Fibroblast of peridontal ligament (primary cell): Measurements from ENCODE around the gene NARF.

Experiments used
- DNase-seq: peaks from one replicate; pipeline ENCODE4 v3.0.0-alpha.2; 2010; ENCODE audit errors: extremely low read depth

The NARF gene

DNA sequence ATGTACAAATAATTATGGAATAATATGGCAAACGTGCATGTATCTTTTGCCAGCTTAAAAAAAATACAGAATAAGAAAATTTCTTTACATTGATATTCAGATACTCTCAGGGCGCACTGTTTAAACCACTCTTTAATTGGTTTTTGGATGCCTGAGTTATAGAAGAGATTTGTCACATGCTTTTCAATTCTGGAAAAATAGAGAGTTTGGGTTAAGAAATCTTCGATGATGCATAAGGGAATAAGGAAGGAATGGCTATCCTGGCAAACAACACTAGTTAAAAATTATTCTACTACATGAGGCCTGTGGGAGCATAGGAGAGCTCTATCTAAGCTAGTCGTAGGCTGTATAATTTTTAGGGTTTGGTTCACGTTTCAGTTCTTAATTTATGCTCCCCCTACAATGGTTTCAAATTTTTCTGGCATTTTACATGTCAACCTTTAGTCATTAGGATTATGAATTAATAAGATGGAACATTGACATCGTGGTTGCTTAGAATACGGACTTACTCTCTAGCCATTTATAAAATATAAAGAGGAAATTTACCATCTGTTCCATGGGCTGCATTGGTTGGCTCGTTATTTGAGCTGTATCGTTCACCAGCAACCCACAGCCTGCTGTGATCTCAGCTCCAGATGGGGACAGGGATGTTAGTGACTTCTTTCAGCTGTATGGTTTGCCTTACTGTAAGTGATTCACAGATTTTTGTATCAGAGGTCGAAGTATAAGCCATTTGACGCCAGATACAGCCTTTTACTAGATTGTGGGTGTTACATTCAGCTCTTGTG is 15.9 kb downstream of the NARF start:
- DNase-seq: no peak

DNA sequence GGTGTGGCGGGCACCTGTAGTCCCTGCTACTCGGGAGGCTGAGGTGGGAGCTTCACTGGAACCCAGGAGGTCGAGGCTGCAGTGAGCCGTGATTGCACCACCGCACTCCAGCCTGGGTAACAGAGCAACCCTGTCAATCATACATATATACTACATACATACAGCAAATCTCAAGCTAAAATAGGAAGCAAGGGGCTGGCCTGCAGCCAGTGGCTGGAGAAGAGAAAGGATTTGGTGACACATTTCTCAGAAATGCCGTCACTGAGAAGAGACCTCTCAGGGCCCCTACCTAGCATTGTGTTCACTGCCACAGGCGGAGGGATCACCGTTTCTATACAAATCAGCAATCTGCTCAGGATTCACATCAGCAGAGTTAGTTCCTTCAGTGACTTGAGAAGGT is 16.9 kb downstream of the NARF start:
- DNase-seq: no peak

DNA sequence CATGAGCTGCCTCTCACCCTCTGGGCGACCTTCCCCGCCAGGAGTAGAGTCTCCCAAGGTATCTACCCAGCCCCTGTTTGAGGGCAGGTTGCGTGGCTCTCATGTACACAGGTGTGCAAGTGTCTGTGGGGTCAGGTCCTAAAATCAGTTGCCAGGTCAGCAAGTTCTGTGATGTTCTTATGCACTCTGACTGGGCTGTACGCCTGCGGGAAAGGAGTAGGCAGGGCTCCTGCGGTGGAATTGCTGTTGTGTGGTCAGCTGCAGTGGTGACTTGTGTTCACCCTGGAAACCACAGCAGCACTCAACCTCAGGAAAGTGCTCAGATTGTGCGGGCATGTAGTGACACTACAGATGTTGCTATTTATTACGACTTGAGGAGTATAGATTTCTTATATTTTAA is 19.4 kb downstream of the NARF start:
- DNase-seq: no peak

DNA sequence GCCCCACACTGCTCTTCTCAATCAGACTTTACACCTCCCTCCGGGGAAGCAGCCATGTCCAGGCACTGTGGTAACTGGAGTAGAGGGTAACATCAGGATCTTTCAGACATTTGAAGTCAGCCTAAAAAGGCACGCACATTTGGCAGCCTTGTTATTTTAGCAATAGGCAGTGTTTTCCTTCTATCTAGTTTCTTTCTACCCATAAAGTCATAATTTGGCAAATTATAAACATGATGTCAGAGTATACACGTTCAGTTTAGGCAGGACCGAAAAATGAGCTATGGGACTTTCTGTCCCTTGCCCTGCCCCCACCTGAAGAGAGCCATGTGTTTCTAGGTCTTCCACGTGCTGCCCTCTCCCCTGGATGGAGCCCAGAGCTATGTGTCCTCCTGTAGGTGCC is 21.1 kb downstream of the NARF start:
- DNase-seq: no peak

DNA sequence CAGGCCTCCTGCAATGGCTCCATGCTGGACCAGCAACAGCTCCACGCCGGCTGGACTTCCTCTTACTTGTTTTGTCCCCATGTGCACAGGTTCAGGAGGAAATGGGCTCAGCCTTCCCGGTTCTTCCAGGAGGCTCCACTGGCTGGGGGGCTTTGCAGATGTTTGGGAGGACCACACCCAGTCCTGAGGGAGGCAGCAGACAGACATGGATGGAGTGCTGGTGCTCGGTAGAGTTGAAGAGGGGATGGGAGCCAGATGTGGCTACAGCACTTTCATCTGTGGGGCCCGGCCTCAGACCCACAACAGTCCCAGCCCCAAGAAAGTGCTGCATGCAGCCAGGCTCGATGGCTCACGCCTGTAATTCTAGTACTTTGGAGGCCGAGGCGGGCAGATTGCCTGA is 21.8 kb downstream of the NARF start:
- DNase-seq: no peak

DNA sequence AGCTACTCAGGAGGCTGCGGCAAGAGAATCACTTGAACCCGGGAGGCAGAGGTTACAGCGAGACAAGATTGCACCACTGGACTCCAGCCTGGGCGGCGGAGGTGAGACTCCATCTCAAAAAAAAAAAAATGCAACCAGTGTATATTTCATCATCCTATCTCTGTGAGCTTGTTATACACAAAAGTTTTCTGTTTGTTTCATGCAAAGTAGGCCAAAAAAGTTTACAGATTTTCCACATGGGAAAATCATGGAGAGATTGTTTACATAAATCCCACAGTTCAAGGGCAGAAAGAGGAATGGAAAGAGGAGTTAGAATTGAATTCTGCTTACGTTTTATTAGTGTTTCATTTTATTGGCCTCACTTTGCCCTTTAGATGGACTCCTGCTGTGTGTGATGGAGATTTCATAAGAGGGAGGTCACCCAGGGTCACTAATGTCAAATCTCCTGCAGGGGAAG is 24.7 kb downstream of the NARF start:
- no peak for DNase-seq

DNA sequence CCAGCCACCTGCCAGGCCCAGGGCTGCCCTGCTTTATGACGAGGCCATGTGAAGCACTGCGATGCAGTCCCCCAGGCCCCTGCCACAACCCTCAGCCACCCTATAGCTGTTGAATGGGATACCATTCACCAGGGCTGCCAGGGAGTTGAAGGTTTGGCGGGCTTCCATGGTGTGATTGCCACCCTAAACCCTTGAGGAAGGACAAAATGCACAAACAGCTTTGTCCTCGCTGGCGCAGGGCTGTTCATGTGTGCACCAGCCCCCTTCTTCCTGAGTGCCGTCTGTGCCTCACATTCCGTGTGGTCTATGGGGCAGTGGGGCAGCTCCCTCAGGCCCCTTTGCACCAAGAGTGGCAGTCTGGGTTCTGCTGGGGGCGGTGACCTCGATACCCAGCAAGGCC is 25.3 kb downstream of the NARF start:
- DNase-seq: no peak

DNA sequence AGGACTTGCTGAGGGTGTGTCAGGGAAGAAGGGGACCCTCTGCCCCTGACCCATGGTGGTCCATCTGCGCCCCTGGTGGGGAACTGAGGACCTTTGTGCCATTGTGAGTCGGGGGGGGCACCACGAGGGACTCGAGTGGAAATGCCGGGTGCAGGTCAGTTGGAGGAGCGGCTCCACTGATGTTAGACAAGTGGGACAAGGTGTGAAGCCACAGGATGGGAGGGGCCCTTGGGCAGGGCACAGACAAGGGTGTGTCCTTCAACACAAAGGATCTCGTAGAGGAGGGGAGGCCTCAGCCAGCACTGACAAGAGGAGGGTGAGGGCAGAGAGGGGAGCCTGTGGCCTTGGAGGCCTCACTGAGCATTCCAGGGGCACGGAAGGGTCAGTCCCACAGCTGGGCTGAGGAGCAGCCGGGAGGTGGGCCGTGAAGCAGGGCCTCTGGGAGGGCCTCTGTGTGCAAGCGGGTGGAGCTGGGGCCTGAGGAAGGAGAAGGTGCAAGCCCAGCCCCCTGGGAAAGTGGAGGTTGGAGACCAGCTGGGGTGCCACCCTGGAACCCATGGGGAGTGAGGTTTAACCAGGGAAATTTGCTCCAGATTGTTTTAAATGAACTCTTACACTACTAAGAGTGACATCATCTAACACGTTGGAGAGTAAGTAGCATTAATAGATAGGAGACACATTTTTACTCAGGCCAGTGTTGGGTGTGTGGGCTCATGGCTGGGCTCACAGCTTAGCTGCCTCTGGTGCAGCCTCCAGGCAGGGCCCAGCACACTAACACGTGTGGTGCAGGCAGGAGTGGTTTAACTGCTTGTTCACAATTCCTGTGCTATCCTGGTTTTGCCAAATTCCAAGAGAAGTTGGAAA is 27.9 kb downstream of the NARF start:
- no peak for DNase-seq

DNA sequence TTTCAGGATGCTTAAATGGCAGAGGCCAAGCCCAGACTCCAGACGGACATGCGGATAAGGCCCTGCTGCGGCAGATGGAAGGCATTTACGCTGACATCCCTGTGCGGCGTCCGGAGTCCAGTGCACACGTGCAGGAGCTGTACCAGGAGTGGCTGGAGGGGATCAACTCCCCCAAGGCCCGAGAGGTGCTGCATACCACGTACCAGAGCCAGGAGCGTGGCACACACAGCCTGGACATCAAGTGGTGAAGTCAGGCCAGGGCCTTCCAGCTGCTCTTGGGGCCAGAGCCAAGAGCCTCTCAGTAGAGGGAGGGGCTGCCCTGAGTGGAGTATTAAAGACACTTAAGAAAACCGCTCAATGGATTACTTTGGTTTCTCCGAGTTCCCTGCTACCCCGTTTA is 29.4 kb downstream of the NARF start:
- DNase-seq: no peak

DNA sequence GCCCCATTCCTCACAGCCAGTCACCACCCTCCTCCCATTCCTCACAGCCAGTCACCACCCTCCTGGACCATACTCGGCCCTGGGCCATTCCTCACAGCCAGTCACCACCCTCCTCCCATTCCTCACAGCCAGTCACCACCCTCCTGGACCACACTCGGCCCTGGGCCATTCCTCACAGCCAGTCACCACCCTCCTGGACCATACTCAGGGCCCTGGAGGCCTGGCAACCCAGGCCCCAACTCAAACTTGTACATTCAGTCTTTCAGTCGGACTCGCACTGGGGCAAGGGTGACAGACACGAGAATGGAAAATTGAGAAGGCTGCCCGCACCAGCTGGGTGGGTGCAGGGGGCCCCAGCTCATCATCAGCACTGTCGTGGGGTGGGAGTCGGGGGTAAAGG is 30.6 kb downstream of the NARF start:
- peak; percentile 63 for DNase-seq

DNA sequence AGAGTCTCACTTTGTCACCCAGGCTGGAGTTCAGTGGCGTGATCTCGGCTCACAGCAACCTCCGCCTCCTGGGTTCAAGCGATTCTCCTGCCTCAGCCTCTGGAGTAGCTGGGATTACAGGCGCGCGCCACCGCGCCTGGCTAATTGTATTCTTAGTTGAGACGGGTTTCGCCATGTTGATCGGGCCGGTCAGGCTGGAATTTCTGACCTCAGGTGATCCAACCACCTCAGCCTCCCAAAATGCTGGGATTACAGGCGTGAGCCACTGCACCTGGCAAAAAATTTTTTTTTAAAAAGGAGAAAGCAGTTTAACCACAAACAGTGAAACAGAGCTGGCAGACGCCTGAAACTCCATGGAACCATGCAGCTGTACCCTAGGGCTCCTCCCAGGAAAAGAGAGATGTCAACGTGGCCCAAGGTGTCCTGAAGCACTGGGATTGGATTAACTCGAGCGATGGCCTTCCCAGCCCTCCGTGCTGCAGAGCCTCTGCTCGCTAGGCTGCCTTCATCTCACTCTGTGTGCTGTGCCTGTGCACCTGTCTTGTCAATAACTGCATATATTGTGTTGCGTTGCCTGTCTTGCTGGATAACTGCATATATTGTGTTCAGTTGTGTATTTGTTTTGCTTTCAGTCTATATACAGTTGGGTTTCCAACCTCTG is 31.4 kb downstream of the NARF start:
- no peak for DNase-seq

DNA sequence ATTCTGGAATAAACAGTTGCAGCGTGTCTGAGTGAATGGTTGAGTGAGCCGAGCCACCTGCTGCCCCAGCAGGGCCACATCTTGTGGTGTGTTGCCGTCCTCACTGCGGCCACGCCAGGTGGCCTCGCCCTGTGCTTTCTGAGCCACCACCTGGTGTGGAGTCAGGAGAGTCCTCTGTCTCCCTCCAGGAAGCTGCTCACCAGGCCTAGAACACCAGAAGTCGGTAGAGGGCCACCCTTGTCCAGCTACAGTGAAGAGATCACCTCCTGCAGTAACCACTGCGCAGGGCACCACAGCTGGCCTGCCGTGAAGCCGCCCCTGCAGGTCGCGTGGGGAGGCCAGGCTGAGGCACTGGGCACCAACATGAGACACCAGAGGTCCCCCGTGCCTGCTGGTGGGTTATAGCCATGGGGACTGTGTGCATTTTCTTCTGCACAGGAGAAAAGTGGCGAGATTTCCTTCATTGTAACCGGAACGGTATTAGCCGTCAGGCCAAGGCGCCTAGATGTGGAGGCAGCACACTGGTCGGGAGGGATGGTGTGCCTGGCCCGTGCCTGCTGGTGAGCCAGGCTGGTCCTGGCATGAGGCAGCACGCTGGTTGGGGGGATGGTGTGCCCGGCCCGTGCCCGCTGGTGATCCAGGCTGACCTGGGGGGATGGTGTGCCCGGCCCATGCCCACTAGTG is 32.1 kb downstream of the NARF start:
- DNase-seq: no peak

DNA sequence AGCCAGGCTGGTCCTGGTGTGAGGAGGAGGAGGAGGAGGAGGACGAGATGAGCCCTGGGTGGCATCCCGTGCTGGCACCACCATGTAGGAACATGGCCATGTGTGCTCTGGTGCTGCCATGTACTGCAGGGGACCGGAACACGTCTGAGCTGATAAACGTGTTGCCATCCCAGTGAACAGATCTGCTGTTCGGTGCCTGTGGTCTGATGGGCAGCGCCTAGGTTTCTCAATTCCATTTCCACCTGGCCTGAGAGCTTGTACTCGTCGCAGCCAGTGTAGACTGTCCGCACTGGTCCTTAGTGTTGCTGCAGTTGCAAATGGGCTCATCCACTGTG is 32.6 kb downstream of the NARF start:
- DNase-seq: no peak

DNA sequence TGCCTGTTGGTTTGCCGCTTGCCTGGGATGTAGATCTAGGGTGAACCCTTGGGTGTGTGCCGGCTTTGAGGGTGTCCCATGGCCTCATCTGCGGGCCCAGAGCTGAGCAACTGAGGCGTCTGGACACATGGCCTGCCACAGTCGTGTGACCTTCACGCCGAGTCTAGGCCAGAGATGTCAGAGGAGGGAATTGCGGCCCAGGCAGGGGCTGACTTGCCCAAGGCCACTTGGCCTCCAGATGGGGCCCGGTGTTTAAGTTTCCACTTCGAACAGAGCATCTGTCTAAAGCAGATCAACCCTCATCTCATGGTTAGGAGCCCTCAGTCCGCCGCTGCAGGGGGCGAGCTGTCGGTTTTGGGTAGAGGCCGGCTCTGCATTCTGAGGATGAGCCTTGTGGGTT is 33.0 kb downstream of the NARF start:
- DNase-seq: no peak

DNA sequence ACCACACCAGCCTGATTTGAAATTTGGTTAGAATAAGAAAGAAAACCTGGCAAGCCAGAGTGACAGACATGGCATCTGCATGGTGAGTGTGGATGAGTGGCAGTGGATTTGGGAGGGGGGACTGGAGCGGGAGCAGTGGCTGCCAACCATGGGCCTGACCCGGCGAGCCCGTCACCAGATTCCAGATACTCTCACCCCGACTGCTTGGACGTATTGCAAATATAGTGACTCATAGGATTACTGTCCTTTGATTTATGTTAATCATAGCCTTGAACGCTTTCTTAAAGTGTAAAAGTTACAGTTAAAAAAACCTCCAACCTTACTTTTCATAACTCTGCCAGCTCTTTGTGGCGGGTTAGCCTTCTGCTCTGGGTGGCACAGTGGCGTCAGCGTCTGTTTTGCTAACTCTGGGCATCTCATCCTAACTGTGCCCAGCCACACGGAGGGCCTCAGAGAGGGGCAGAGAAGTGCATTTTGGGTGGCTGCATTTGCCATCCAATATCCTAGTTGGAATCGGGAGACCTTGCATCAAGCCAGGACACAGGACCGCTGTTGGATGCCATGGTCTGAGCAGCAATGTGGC is 34.2 kb downstream of the NARF start:
- peak; percentile 65 for DNase-seq

DNA sequence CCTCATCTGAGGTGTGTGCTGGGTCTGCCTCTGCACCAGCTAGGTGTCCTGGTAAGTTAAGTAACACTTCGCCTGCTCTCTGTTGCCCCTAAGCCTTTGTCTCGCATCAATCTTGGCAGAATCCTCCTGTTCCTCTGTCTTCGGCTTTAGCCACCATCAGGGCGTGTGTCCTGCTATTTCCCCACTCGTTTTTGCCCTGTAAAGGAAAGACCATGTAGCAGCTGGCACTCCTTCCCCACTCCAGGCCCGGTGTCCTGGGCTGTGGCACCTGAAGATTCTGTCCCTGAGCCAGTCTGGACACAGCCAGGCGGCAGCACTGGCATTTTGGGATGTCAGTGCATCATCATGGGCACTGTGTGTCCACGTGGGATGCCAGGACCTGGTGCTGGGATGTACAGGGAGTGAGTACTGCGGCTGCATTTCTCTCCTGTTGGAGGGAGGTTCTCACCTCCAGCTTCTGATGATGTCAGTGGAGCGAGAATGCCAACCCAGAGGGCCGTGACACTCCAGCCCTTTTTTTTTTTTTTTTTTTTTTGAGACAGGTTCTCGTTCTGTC is 34.8 kb downstream of the NARF start:
- DNase-seq: no peak

DNA sequence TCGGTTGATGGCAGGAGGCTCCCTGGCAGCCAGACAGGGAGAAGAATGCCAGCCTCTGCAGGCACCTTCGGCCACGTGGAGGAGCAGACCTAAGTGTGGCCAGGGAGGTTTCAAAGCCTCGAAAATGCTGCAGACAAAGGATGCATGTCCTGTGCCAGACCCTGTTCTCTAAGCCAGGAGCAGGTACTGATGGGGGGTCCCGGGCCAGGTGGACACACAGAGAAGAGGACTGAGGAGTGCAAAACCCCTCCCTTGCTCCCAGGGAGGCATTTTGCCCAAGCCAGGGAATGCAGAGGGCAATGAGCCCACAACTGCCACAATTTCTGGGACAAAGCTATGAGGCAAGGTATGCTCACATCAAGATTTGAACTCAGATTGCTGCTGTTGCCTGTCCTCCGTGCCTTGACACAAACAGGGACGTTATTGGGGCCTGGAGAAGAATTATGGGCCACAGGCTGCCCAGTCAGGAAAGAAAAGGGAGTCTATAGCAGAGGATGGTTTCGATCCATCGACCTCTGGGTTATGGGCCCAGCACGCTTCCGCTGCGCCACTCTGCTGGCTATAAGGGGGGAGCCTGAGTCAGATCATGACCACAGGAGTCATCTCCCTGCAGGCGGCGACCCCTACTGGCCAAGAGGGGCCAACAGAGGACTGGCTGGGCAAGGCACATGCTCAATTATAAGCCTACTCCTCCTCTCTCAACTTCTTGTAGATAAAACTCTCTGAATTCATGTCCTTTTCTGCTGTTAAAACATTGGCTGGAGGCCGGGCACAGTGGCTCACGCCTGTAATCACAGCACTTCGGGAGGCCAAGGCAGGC is 35.9 kb downstream of the NARF start:
- peak; percentile 97 for DNase-seq

DNA sequence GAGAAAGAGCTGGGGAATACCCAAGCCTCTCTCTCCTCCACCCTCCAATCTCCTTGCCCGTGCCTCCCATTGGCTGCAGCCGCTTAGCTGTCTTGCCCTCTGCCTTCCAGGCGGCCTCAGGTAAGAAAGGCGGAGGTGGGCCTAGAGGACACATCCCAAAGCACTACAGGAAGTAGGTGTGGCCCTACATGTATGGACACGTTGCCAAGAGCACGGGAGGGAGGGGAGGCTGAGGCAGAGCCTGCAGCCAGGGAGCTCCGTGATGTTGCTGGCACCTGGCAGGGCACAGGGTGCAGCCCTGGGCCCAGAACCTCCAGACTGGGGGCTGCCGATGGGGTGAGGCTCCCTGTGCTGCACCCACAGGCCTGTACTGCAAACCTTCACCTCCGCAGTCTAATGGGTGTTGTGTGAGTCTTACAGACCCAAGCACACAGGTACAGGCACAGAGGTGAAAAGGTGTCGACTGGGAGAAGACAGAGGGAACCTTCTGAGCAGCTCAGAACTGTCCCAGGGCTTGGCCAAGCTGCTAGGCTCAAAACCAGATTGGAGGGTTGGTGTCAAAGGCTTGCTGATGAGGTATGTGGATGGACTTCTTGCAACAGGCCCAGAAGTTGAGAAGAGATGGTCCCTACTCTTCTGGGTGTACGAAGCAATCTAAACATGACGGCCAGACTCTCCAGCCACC is 37.4 kb downstream of the NARF start:
- no peak for DNase-seq

DNA sequence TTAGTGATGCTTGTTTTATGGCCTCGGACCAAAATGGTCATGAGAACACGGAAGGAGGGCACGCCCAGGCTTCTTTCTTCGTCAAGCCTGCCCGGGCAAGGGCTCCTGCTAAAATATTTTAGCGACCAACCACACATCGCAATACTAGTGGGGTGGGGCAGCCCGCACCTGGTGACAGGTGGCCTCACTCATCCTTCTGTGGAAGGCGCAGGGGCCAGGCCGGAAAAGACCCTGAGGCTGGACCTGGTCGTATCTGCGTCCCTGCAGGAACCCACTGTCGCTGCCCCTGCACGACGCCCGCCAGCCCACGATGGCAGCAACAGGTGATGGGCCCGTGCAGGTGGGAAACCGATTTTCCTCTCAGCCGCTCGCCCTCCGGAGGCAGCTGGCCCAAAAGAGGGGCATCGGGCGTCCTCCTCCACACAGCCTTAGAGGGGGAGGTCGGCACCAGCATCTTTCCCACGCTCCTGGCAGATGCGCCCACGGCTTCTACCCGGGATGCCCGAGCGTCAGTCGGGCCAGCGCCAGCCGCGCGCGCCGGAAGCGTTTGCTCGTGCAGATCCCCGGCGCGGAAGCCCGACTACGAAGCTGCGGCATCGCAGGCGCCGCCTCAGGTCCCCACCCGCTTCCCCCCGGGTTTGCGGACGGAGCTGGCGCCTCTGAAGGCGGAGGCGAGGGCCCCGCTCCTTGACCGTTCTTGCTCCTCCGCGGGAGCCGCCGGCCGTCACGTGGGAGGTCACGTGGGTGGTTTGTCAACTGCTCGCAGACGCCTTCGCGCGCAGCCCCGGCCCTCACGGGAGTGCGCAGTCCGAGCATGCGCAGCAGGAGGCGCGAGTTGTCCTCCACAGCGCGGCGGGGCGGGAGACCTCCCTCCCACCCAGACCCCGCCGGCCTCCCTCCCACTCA is 38.2 kb downstream of the NARF start:
- DNase-seq: peak; percentile 89
